ENCODE data around the gene OCA2. TPM values are rescaled to one million over a fixed set of nuclear protein-coding genes. Genes with fewer than 3 reads are reported as not detected.

OCA2 gene
- total RNA-seq, 1 experiment from 2014 or later: 0.09 TPM

DNA sequence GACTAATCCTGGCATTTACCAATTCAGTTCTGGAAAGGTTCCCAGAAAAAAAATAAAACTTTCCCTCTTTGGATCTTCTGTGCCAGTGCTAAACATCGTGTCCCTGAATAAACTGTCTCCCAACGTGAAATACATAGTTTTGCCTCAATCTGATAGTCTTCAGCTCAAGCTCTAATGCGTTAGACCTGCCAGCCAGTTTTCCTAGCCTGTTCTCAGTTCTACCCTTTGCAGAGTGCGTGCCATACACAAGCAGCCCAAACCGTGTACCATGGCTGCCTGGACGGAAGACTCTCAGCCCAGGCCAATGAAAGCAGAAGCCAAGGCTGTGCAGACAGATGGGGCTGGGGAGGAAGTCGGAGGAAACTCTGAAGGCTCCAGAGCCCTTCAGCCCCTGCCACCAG, 11.4 kb upstream of the OCA2 start:
- peaks cover 8% of the 10 kb centered on the region for H3K4me1 ChIP-seq (ENCODE audit: insufficient read depth, low read length, poor library complexity, severe bottlenecking)
- no peaks in the 10 kb centered on the region for H3K27me3 ChIP-seq (replicated peaks; ENCODE audit: insufficient read depth, low read depth, low read length, poor library complexity)
- BruUV-seq (replicated peaks): no TSS peak
- intact Hi-C loops (cut with micrococcal nuclease; ENCODE audit: unreplicated experiment): no loop called here
- DNase-seq (ENCODE audit: low spot score): no peak
- H3K4me3 ChIP-seq (ENCODE audit: low read depth, low read length, poor library complexity, severe bottlenecking): no peak overlapping the region
- H3K9me3 ChIP-seq (ENCODE audit: low read depth, low read length, poor library complexity, severe bottlenecking): no peaks in the 10 kb centered on the region
- CTCF ChIA-PET: no interaction called here
- peaks cover 11% of the 10 kb centered on the region for H3K36me3 ChIP-seq (ENCODE audit: insufficient read depth, low read length, poor library complexity, severe bottlenecking)
- POLR2A ChIA-PET (ENCODE audit: low non-redundant PET): no interaction called here
- peak overlapping the region; percentile 27 for H3K27ac ChIP-seq (ENCODE audit: low read depth, low read length, poor library complexity, severe bottlenecking)
- TF ChIP-seq, protein P1, sequence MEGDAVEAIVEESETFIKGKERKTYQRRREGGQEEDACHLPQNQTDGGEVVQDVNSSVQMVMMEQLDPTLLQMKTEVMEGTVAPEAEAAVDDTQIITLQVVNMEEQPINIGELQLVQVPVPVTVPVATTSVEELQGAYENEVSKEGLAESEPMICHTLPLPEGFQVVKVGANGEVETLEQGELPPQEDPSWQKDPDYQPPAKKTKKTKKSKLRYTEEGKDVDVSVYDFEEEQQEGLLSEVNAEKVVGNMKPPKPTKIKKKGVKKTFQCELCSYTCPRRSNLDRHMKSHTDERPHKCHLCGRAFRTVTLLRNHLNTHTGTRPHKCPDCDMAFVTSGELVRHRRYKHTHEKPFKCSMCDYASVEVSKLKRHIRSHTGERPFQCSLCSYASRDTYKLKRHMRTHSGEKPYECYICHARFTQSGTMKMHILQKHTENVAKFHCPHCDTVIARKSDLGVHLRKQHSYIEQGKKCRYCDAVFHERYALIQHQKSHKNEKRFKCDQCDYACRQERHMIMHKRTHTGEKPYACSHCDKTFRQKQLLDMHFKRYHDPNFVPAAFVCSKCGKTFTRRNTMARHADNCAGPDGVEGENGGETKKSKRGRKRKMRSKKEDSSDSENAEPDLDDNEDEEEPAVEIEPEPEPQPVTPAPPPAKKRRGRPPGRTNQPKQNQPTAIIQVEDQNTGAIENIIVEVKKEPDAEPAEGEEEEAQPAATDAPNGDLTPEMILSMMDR (conservative IDR thresholded peaks at IDR 0.05; ENCODE audit: low read depth, low read length): no peak
- TF ChIP-seq EZH2 (IDR thresholded peaks at IDR 0.05; ENCODE audit: borderline replicate concordance, low read depth, low read length, poor library complexity, severe bottlenecking): no peak

- CTCF ChIA-PET: no interaction called here
- H3K9me3 ChIP-seq (ENCODE audit: low read depth, low read length, poor library complexity, severe bottlenecking): no peaks in the 10 kb centered on the region
- H3K4me1 ChIP-seq (ENCODE audit: insufficient read depth, low read length, poor library complexity, severe bottlenecking): peaks cover 8% of the 10 kb centered on the region
- H3K36me3 ChIP-seq (ENCODE audit: insufficient read depth, low read length, poor library complexity, severe bottlenecking): peaks cover 11% of the 10 kb centered on the region
- peak overlapping the region; percentile 27 for H3K27ac ChIP-seq (ENCODE audit: low read depth, low read length, poor library complexity, severe bottlenecking)
- POLR2A ChIA-PET (ENCODE audit: low non-redundant PET): no interaction called here
- DNase-seq (ENCODE audit: low spot score): no peak
- H3K27me3 ChIP-seq (replicated peaks; ENCODE audit: insufficient read depth, low read depth, low read length, poor library complexity): no peaks in the 10 kb centered on the region
- TF ChIP-seq EZH2 (IDR thresholded peaks at IDR 0.05; ENCODE audit: borderline replicate concordance, low read depth, low read length, poor library complexity, severe bottlenecking): no peak
- TF ChIP-seq, protein P1 (conservative IDR thresholded peaks at IDR 0.05; ENCODE audit: low read depth, low read length): no peak
- H3K4me3 ChIP-seq (ENCODE audit: low read depth, low read length, poor library complexity, severe bottlenecking): no peak overlapping the region
- intact Hi-C loops (cut with micrococcal nuclease; ENCODE audit: unreplicated experiment): no loop called here
- no TSS peak for BruUV-seq (replicated peaks)
Observed at GRCh38 chr15:28109626-28110455, 10.7 kb upstream of the OCA2 start.

DNA sequence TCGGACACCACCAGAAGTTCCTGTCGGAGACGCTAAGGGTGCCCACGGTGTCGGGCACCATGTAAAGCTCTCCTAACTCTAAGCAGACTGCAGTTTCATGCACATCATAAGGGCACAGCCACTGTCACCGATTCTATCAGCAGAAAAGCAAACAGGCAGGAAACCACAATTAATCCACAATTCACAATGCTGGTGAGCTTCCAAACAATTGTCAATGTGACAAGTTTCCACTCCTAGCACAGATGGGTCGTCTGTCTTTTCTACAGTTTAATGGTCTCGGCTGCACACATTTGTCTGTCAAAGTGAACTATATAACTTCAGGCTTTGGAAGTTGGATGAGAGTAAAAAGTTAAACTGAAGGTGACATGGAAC, 8.8 kb upstream of the OCA2 start:
- ChIA-PET POLR2A (ENCODE audit: low non-redundant PET) (no interaction called here), CTCF (interaction anchor here (0.8 kb wide), 1 partner anchor 86 kb away, joined by 4 read pairs; no protein-coding TSS in a partner anchor)
- H3K27me3 ChIP-seq (replicated peaks; ENCODE audit: insufficient read depth, low read depth, low read length, poor library complexity): no peaks in the 10 kb centered on the region
- peaks cover 8% of the 10 kb centered on the region for H3K4me1 ChIP-seq (ENCODE audit: insufficient read depth, low read length, poor library complexity, severe bottlenecking)
- intact Hi-C loops (cut with micrococcal nuclease; ENCODE audit: unreplicated experiment): no loop called here
- no peak overlapping the region for H3K4me3 ChIP-seq (ENCODE audit: low read depth, low read length, poor library complexity, severe bottlenecking)
- peaks cover 11% of the 10 kb centered on the region for H3K36me3 ChIP-seq (ENCODE audit: insufficient read depth, low read length, poor library complexity, severe bottlenecking)
- BruUV-seq (replicated peaks): no TSS peak
- H3K9me3 ChIP-seq (ENCODE audit: low read depth, low read length, poor library complexity, severe bottlenecking): no peaks in the 10 kb centered on the region
- peak; percentile 33 for DNase-seq (ENCODE audit: low spot score)
- no peak overlapping the region for H3K27ac ChIP-seq (ENCODE audit: low read depth, low read length, poor library complexity, severe bottlenecking)
- no peak for TF ChIP-seq EZH2 (IDR thresholded peaks at IDR 0.05; ENCODE audit: borderline replicate concordance, low read depth, low read length, poor library complexity, severe bottlenecking)
- TF ChIP-seq, protein P1 (conservative IDR thresholded peaks at IDR 0.05; ENCODE audit: low read depth, low read length): no peak
